ENCODE measurements around the gene CADPS.

Gene CADPS

GRCh38 chr3:62636235-62636826, 238.9 kb downstream of the CADPS start:
- DNase-seq (ENCODE audit: low read depth in 2 of 2) = no peak
- TF ChIP-seq, protein P1, sequence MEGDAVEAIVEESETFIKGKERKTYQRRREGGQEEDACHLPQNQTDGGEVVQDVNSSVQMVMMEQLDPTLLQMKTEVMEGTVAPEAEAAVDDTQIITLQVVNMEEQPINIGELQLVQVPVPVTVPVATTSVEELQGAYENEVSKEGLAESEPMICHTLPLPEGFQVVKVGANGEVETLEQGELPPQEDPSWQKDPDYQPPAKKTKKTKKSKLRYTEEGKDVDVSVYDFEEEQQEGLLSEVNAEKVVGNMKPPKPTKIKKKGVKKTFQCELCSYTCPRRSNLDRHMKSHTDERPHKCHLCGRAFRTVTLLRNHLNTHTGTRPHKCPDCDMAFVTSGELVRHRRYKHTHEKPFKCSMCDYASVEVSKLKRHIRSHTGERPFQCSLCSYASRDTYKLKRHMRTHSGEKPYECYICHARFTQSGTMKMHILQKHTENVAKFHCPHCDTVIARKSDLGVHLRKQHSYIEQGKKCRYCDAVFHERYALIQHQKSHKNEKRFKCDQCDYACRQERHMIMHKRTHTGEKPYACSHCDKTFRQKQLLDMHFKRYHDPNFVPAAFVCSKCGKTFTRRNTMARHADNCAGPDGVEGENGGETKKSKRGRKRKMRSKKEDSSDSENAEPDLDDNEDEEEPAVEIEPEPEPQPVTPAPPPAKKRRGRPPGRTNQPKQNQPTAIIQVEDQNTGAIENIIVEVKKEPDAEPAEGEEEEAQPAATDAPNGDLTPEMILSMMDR (IDR thresholded peaks at IDR 0.05; ENCODE audit: low read depth, low read length) = no peak
- H3K4me3 ChIP-seq (replicated peaks in 1 of 2; ENCODE audit: low read depth in 2 of 2, low read length in 2 of 2) = no peak overlapping the region

DNA sequence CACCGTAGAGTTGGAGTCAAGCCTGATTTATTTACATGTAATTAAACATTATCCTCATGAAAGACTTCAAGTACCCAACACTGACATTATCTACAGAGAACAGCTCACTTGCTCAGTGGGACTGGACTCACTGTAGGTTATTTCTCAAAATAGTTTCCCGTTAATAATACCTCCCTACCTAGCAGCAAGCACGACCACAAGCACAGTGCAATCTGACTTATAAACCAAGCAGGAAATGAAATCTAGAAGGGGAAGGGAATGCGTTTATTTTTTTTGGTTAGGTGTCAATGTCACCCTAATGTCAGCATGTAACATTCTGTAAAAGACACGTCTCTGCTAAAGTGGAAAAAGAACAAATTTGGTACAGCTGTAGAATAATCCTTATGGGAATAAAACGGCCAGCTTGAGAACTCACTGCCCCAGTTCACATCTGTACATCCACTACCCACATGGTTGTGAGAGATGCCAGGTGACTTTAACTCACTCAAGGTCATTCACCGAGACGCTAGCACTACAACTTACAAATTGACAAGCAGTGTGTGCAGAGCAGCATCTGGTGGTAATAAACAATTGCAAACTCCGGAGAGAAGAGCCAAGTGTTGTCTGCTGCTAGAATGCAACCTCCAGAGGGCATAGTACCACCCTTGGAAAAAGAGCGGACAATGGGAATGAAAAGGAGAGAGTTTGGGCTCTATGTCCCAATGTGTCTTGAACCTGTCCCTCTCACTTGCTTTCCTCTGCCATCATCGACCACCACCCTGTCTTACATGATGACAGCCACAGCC, 242.5 kb downstream of the CADPS start:
- no peak overlapping the region for H3K4me3 ChIP-seq (replicated peaks in 1 of 2; ENCODE audit: low read depth in 2 of 2, low read length in 2 of 2)
- DNase-seq (ENCODE audit: low read depth in 2 of 2) = no peak
- TF ChIP-seq, protein P1 (IDR thresholded peaks at IDR 0.05; ENCODE audit: low read depth, low read length) = no peak

DNA sequence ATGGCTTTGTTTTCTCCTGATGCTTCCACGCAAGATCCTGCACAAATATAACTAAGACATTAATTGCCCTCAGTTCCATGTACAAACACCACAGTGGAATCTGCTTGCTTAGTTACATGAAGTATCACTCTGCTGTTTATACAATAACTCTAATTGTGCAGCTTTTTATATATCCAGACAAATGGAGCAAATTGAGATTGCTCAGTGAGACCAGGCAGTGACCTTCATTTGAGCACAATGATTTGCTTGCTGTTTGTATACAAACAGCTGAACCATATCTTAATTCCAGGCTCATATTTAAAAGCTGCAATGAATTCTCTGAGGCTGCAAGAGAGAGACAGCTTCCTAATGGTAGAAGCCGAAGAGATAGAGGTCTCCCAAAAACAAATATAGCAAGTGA, 243.7 kb downstream of the CADPS start:
- TF ChIP-seq, protein P1 (IDR thresholded peaks at IDR 0.05; ENCODE audit: low read depth, low read length) = no peak
- H3K4me3 ChIP-seq (replicated peaks in 1 of 2; ENCODE audit: low read depth in 2 of 2, low read length in 2 of 2) = no peak overlapping the region

DNA sequence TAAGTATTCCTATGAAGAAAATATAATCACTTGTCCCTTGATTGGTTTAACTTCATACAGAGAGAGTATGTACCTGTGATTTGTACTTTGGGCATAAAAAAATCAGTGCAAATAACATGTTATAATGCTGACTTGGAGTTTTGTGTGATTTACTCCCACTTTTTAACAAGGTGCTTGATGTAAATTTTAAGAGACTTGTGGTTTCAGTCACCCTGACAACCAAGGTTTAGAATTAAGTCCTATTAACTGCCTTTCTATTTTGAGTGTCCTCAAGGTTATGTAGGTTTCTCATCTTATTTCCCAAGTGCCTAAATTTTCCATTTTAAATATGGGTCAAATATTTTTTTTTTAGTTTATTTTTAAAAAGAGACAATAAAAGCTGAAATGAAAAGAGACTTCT, 244.6 kb downstream of the CADPS start:
- TF ChIP-seq, protein P1 (IDR thresholded peaks at IDR 0.05; ENCODE audit: low read depth, low read length) = no peak
- no peak for DNase-seq (ENCODE audit: low read depth in 2 of 2)
- H3K4me3 ChIP-seq (replicated peaks in 1 of 2; ENCODE audit: low read depth in 2 of 2, low read length in 2 of 2) = no peak overlapping the region

More for the DNA sequence above, 243.7 kb downstream of the CADPS start:
- no peak for DNase-seq (ENCODE audit: low read depth in 2 of 2)

- TF ChIP-seq, protein P1 (IDR thresholded peaks at IDR 0.05; ENCODE audit: low read depth, low read length) = no peak
- no peak for DNase-seq (ENCODE audit: low read depth in 2 of 2)
- no peak overlapping the region for H3K4me3 ChIP-seq (replicated peaks in 1 of 2; ENCODE audit: low read depth in 2 of 2, low read length in 2 of 2)
Measured at GRCh38 chr3:62625268-62625667, 249.9 kb downstream of the CADPS start.

DNA sequence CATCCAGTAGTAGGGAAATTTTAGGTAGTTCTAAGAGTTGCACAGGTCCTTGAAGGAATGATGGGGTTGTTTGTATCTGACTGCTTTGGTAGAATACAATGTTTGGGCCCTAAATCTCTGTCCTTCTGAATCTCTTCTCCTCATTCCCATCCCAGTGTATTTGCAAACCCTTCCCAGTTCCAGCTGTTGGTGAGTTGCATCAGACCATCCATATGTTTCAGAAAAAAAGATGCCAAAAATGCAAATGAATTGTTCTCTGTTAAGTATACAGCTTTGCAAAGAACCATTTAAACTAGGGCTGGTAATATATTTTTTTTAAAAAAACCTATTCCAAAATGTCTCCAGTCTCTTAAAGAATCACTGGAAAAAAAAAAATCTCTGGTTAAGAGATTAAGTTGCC, 251.0 kb downstream of the CADPS start:
- DNase-seq (ENCODE audit: low read depth in 2 of 2) = no peak
- TF ChIP-seq, protein P1 (IDR thresholded peaks at IDR 0.05; ENCODE audit: low read depth, low read length) = no peak
- no peak overlapping the region for H3K4me3 ChIP-seq (replicated peaks in 1 of 2; ENCODE audit: low read depth in 2 of 2, low read length in 2 of 2)

All from cardiac fibroblast (primary cell).